Measurements from ENCODE around the gene ACBD6.

The ACBD6 gene

GRCh38 chr1:180267211-180267561 is 235.2 kb downstream of the ACBD6 start:
- no peak for DNase-seq

- no peak for DNase-seq
These were observed 235.8 kb downstream of the ACBD6 start for GRCh38 chr1:180266275-180267210.

GRCh38 chr1:180265871-180266270 is 236.5 kb downstream of the ACBD6 start:
- DNase-seq, result no peak

- no peak for DNase-seq
These were observed 237.2 kb downstream of the ACBD6 start for GRCh38 chr1:180265201-180265600.

GRCh38 chr1:180264595-180264994 is 237.8 kb downstream of the ACBD6 start:
- no peak for DNase-seq

GRCh38 chr1:180262628-180263488 is 239.5 kb downstream of the ACBD6 start:
- no peak for DNase-seq

GRCh38 chr1:180261524-180262155 is 240.7 kb downstream of the ACBD6 start:
- no peak for DNase-seq

GRCh38 chr1:180261030-180261429 is 241.3 kb downstream of the ACBD6 start:
- no peak for DNase-seq

- no peak for DNase-seq
These were observed 241.8 kb downstream of the ACBD6 start for GRCh38 chr1:180260541-180260940.

GRCh38 chr1:180259431-180260338 is 242.7 kb downstream of the ACBD6 start:
- no peak for DNase-seq

- no peak for DNase-seq
These were observed 243.4 kb downstream of the ACBD6 start for GRCh38 chr1:180258935-180259334.

- DNase-seq, result no peak
These were observed 244.1 kb downstream of the ACBD6 start for GRCh38 chr1:180258290-180258689.

GRCh38 chr1:180257486-180257885 is 244.9 kb downstream of the ACBD6 start:
- no peak for DNase-seq

GRCh38 chr1:180257028-180257386 is 245.4 kb downstream of the ACBD6 start:
- DNase-seq, result no peak

- DNase-seq, result no peak
These were observed 245.9 kb downstream of the ACBD6 start for GRCh38 chr1:180256341-180257027.

- DNase-seq, result no peak
These were observed 246.6 kb downstream of the ACBD6 start for GRCh38 chr1:180255536-180256340.

- DNase-seq, result no peak
These were observed 247.5 kb downstream of the ACBD6 start for GRCh38 chr1:180254854-180255253.

GRCh38 chr1:180254496-180254819 is 247.9 kb downstream of the ACBD6 start:
- no peak for DNase-seq

GRCh38 chr1:180253585-180254495 is 248.5 kb downstream of the ACBD6 start:
- no peak for DNase-seq
